ENCODE results near the gene TMTC2.
"Not testable (repeated sequence)": the region's sequence is repeated elsewhere in the genome, so short reads cannot be mapped to it uniquely, and the experiment has no call there.

TMTC2 gene

GRCh38 chr12:82758749-82759330 lies 72.1 kb downstream of the TMTC2 start:
- Histone ChIP-seq H3K4me3 (IDR thresholded peaks at IDR 0.05; ENCODE audit: insufficient read depth, low read depth, low read length) (no peak overlapping the region), H3K79me2 (ENCODE audit: insufficient read depth, low read depth) (no peaks in the 10 kb centered on the region), H3K36me3 (ENCODE audit: insufficient read depth) (no peaks in the 10 kb centered on the region), H3K27me3 (ENCODE audit: insufficient read depth, low read depth) (no peaks in the 10 kb centered on the region), H3K27ac (no peak overlapping the region), H3K4me2 (no peak overlapping the region), H2AFZ (ENCODE audit: low read depth) (no peak overlapping the region), H3K4me1 (ENCODE audit: low read depth, poor library complexity, severe bottlenecking) (no peaks in the 10 kb centered on the region), H3K9ac (no peak overlapping the region), H4K20me1 (ENCODE audit: insufficient read depth) (no peaks in the 10 kb centered on the region)
- no peak for TF ChIP-seq CTCF (conservative IDR thresholded peaks at IDR 0.05; ENCODE audit: low read depth, low read length)

- H3K79me2 ChIP-seq (ENCODE audit: insufficient read depth, low read depth): no peaks in the 10 kb centered on the region
- no peak overlapping the region for H3K4me2 ChIP-seq
- H3K4me1 ChIP-seq (ENCODE audit: low read depth, poor library complexity, severe bottlenecking): no peaks in the 10 kb centered on the region
- no peaks in the 10 kb centered on the region for H4K20me1 ChIP-seq (ENCODE audit: insufficient read depth)
- H3K27ac ChIP-seq: no peak overlapping the region
- H3K9ac ChIP-seq: no peak overlapping the region
- H3K27me3 ChIP-seq (ENCODE audit: insufficient read depth, low read depth): no peaks in the 10 kb centered on the region
- no peaks in the 10 kb centered on the region for H3K36me3 ChIP-seq (ENCODE audit: insufficient read depth)
- H2AFZ ChIP-seq (ENCODE audit: low read depth): no peak overlapping the region
- TF ChIP-seq CTCF (conservative IDR thresholded peaks at IDR 0.05; ENCODE audit: low read depth, low read length): no peak
- H3K4me3 ChIP-seq (IDR thresholded peaks at IDR 0.05; ENCODE audit: insufficient read depth, low read depth, low read length): no peak overlapping the region
These were observed 73.7 kb downstream of the TMTC2 start for GRCh38 chr12:82760423-82760822.

GRCh38 chr12:82765206-82765605 lies 78.5 kb downstream of the TMTC2 start:
- not testable (repeated sequence) for H3K79me2 ChIP-seq (ENCODE audit: insufficient read depth, low read depth); H3K4me3 ChIP-seq (IDR thresholded peaks at IDR 0.05; ENCODE audit: insufficient read depth, low read depth, low read length); H3K4me1 ChIP-seq (ENCODE audit: low read depth, poor library complexity, severe bottlenecking); H4K20me1 ChIP-seq (ENCODE audit: insufficient read depth); H3K27ac ChIP-seq; H2AFZ ChIP-seq (ENCODE audit: low read depth); H3K4me2 ChIP-seq; H3K36me3 ChIP-seq (ENCODE audit: insufficient read depth); H3K27me3 ChIP-seq (ENCODE audit: insufficient read depth, low read depth); H3K9ac ChIP-seq

- H3K9ac ChIP-seq: no peak overlapping the region
- H3K4me2 ChIP-seq: no peak overlapping the region
These were observed 79.4 kb downstream of the TMTC2 start for GRCh38 chr12:82765971-82766705.

More at GRCh38 chr12:82765971-82766705, 79.4 kb downstream of the TMTC2 start:
- H3K27me3 ChIP-seq (ENCODE audit: insufficient read depth, low read depth): no peaks in the 10 kb centered on the region
- H3K4me3 ChIP-seq (IDR thresholded peaks at IDR 0.05; ENCODE audit: insufficient read depth, low read depth, low read length): no peak overlapping the region
- H4K20me1 ChIP-seq (ENCODE audit: insufficient read depth): no peaks in the 10 kb centered on the region
- no peaks in the 10 kb centered on the region for H3K36me3 ChIP-seq (ENCODE audit: insufficient read depth)
- no peak for TF ChIP-seq CTCF (conservative IDR thresholded peaks at IDR 0.05; ENCODE audit: low read depth, low read length)
- H3K27ac ChIP-seq: no peak overlapping the region
- no peaks in the 10 kb centered on the region for H3K79me2 ChIP-seq (ENCODE audit: insufficient read depth, low read depth)
- H3K4me1 ChIP-seq (ENCODE audit: low read depth, poor library complexity, severe bottlenecking): no peaks in the 10 kb centered on the region
- no peak overlapping the region for H2AFZ ChIP-seq (ENCODE audit: low read depth)

All from KMS-11 (cell line).